Activated CD4-positive, alpha-beta T cell treated with anti-CD3 and anti-CD28 coated beads, Interleukin-2, amount 50 U/mL, for 24 hours (primary cell): ENCODE results near the gene KCNQ1.

Experiments
- DNase-seq, 2 donors: peaks; one replicate each; pipeline ENCODE4 v3.0.0-alpha.2; 2020; ENCODE audit warnings: low read depth in 1 of 2, low spot score in 1 of 2

KCNQ1 gene

GRCh38 chr11:2752204-2752770, 307.5 kb downstream of the KCNQ1 start:
- no peak for DNase-seq

GRCh38 chr11:2752923-2753322, 308.1 kb downstream of the KCNQ1 start:
- DNase-seq = no peak

- DNase-seq = no peak
Observed at GRCh38 chr11:2754008-2754407, 309.2 kb downstream of the KCNQ1 start.

DNA sequence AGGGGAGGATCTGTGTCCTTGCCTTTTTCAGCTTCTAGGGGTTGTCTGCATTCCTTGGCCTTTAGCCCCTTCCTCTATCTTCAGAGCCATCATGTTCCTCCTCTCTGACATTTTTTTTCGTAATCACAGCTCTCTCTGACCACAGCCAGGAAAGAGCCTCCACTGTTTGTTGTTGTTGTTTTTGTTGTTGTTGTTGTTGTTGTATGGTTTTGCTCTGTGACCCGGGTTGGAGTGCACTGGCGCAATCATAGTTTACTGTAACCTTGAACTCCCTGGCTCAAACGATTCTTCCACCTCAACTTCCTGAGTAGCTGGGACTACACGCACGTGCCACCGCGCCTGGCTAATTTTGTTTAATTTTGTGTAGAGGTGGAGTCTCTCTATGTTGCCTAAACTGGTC, 310.3 kb downstream of the KCNQ1 start:
- DNase-seq = no peak

DNA sequence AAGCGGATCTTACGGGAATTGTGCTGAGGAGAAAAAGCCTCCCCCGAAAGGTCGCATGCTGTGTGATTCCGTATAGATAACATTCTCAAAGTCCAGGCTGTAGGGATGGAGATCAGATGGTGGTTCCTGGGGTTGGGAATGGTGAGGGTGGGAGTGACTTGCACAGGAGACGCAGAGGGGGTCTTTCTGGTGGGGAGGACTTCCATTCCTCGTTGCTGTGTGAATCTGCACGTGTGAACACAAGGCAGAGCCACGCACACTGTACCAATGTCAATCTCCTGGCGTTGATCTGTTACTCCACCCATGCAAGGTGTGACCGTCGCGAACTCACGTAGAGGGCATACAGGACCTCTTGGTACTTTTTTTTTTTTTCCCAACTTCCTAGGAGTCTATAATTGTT, 313.9 kb downstream of the KCNQ1 start:
- no peak for DNase-seq

DNA sequence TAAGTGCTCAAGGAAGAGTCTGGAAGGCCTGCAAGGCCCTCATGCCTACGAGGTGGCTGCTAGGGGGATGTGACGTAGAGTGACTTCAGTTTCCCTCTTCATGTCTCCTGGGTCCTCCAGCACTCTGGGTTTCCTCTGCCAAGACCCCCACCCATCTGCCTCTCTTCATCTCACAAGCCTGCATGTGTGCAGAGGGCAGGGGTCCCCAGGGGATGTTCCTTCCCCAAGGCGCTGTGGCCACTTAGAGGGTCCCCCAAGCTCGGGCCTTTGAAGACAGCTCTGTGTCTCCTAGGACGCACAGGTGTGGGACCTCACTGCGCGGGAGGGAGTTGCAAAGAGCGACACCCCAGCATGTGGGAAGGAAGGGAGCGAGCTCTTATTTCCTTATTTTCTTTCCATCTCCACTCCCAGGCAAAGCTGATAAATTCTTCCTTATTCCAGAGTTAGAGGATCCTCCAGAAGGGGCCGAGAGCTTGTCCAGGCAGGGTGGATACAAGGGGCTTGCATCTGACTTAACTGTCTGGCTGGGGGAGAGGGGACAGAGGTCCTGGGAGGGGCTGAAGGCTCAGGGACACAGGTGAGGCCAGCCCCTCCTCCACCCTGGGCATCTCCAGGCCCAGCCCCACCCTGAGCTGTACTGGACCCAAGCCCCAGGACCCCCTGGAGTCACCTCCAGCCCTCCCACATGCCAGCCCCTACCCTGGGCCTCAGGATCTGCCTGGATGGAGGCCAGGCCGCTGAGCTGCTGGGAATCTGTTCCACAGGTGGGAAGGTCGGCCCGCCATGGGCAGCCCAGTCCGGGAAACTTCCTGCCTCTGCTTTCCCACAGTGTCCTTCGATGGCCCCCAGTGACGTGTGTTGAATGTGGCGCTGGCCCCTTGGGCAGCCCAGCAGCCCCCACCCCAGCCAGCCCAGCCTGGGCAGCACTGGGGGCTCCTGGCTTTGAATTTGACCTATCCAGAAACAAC, 314.7 kb downstream of the KCNQ1 start:
- no peak for DNase-seq

DNA sequence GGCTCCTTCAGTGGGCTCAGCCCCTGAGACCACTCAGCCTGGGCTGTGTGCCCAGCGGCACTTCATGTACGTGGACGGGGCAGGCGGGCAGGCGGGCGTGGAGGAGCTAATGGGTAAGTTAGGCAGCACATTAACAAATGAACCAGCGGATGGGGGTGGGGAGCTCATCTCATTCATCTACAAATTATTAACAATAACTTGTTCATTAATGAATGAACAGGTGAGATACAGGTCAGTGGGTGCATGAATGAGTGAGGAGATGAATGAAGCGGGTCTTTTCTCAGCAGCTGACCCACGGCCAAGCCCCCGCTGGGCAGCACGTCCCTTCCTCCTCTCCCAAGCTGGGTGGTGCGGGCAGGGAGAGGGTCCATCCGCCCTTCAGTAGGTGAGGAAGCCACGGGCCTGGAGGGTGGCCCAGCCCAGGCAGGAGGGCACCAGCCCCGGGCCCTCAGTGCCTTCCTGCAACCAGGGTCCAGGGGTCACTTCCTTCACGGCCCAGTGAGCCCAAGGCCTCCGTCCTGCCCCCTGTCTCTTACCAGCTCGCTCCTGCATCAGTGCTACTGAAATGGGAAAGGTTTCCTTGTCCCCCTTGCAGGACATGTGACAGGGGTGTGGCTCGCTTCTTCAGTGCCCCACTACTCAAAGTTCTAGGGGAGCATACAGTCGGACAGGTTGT, 315.5 kb downstream of the KCNQ1 start:
- DNase-seq = no peak

GRCh38 chr11:2761131-2762030, 316.6 kb downstream of the KCNQ1 start:
- DNase-seq = no peak

DNA sequence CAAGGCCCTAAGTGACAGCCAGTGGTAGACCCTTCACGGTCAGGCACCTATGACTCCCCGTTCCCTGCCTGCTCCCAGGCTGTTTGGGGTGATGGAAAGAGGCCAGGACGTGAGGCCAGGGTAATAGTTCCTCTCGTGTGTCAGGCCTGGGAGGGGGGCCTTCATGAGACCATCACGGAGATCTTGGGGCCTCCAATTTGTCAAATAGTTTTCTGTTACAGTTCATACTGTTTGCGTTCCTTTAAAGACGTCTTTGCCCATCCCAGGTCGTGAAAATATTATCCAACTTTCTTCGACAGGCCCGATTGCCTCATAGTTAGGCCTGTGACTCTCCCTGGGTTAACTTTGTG, 317.2 kb downstream of the KCNQ1 start:
- DNase-seq = no peak

DNA sequence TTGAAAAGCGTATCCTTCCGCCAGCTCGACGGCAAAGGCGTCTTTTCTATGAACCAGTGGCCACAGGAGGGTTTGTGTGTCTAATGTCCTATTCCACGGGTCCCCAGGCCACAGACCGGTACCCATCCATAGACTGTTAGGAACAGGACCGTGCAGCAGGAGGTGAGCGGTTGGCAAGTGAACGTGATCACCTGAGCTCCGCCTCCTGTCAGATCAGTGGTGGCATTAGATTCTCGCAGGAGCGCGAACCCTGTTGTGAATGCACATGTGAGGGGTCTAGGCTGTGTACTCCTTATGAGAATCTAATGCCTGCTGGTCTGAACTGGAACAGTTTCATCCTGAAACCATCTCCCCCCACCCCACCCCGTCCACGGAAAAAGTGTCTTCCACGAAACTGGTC, 317.6 kb downstream of the KCNQ1 start:
- DNase-seq = no peak

GRCh38 chr11:2763984-2764383, 319.2 kb downstream of the KCNQ1 start:
- no peak for DNase-seq

DNA sequence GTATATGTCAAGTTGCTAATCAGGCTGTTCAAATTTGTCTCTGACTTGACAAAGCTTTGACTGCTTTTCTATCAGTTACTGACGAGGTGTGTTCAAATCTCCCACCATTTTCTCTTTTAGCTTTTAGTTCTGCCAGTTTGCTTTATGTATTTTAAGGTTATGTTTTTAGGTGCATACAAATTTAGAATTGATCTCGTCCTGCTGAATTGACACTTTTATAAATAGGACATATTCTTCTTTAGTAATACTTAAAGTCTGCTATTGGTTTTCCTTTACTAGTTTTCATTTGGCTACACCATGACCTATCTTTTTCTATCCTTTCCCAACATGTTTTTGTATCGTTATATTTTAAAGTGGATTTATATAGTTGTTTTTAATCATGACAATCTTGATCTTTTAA, 320.7 kb downstream of the KCNQ1 start:
- no peak for DNase-seq

- DNase-seq = no peak
Observed at GRCh38 chr11:2766166-2766565, 321.4 kb downstream of the KCNQ1 start.

- no peak for DNase-seq
Observed at GRCh38 chr11:2767071-2767470, 322.3 kb downstream of the KCNQ1 start.

GRCh38 chr11:2767801-2768200, 323.0 kb downstream of the KCNQ1 start:
- DNase-seq = no peak

DNA sequence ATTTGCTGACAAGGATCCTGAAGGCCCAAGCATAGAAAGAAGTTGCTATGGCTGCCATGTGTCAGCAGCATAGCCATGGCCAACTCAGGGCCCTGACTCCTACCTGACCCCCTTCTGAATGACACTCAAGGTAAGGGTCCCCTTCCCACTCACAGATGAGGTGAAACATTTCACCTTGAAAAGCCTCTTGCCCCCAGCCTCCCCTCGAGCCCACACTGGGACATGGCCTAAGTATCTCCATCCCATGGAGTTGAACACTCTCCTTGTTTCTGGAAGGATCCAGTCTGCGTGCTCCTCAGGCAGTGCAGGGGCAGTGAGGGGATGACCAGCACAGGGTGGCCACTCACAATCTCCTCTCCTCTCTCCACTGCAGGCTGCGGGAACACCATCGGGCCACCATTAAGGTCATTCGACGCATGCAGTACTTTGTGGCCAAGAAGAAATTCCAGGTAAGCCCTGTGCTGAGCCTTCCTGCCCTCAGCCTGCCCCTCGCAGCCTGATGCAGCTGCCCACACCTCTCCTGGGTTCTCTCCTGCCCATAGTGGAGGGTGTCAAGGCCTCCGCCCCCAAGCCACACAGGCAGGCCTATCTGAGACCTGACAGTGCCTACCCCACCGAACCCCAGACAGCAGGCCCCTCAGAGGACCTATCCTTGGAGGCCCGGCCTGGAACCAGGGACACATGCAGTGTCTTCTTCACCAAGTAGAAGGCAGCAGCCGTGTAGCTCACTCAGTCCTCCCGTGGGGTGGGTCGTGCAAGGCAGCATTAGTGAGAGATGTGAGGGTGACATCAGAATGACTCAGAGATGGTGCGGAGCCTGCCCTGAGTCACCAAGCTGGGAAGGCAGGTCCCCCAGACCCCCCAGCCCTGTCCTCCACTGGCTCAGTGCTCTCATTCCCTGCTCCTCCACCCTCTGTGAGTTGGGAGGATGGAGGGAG, 323.9 kb downstream of the KCNQ1 start:
- DNase-seq = no peak

GRCh38 chr11:2769409-2770095, 324.7 kb downstream of the KCNQ1 start:
- no peak for DNase-seq

- DNase-seq = no peak
Observed at GRCh38 chr11:2770096-2770751, 325.4 kb downstream of the KCNQ1 start.

GRCh38 chr11:2770761-2771301, 326.0 kb downstream of the KCNQ1 start:
- no peak for DNase-seq
